NK-92 treated with Interleukin-12 subunit alpha and Interleukin-12 subunit beta, amount 100 ng/mL, for 24 hours (cell line): ENCODE measurements around the gene ZEB1.
"Not testable (repeated sequence)": the region's sequence is repeated elsewhere in the genome, so short reads cannot be mapped to it uniquely, and the experiment has no call there.

ENCODE experiments used
- DNase-seq: peaks from one replicate; lab custom pipeline; 2025; lab: John Stamatoyannopoulos, UW

ZEB1 gene

GRCh38 chr10:31422634-31423033 is 103.6 kb downstream of the ZEB1 start:
- DNase-seq: no peak

GRCh38 chr10:31424473-31424872 is 105.5 kb downstream of the ZEB1 start:
- no peak for DNase-seq

GRCh38 chr10:31426401-31426800 is 107.4 kb downstream of the ZEB1 start:
- no peak for DNase-seq

GRCh38 chr10:31427334-31427733 is 108.3 kb downstream of the ZEB1 start:
- not testable (repeated sequence) for DNase-seq

GRCh38 chr10:31428499-31428898 is 109.5 kb downstream of the ZEB1 start:
- DNase-seq: not testable (repeated sequence)

GRCh38 chr10:31431021-31431420 is 112.0 kb downstream of the ZEB1 start:
- DNase-seq: no peak

- DNase-seq: no peak
Observed at GRCh38 chr10:31437959-31438358, 118.9 kb downstream of the ZEB1 start.

GRCh38 chr10:31451766-31452165 is 132.8 kb downstream of the ZEB1 start:
- no peak for DNase-seq

GRCh38 chr10:31456468-31456867 is 137.5 kb downstream of the ZEB1 start:
- DNase-seq: no peak

- DNase-seq: no peak
Observed at GRCh38 chr10:31457858-31458257, 138.8 kb downstream of the ZEB1 start.

- DNase-seq: no peak
Observed at GRCh38 chr10:31458974-31459373, 140.0 kb downstream of the ZEB1 start.

- DNase-seq: no peak
Observed at GRCh38 chr10:31460242-31460641, 141.2 kb downstream of the ZEB1 start.

- no peak for DNase-seq
Observed at GRCh38 chr10:31464552-31464951, 145.5 kb downstream of the ZEB1 start.

- DNase-seq: no peak
Observed at GRCh38 chr10:31466313-31466712, 147.3 kb downstream of the ZEB1 start.

GRCh38 chr10:31467791-31468535 is 148.9 kb downstream of the ZEB1 start:
- no peak for DNase-seq

- DNase-seq: no peak
Observed at GRCh38 chr10:31468536-31468859, 149.5 kb downstream of the ZEB1 start.

GRCh38 chr10:31475519-31475918 is 156.5 kb downstream of the ZEB1 start:
- DNase-seq: no peak

- no peak for DNase-seq
Observed at GRCh38 chr10:31476088-31476487, 157.1 kb downstream of the ZEB1 start.

GRCh38 chr10:31477584-31477983 is 158.6 kb downstream of the ZEB1 start:
- DNase-seq: no peak

- DNase-seq: no peak
Observed at GRCh38 chr10:31479752-31480151, 160.7 kb downstream of the ZEB1 start.

- DNase-seq: no peak
Observed at GRCh38 chr10:31483546-31483945, 164.5 kb downstream of the ZEB1 start.

GRCh38 chr10:31484431-31485135 is 165.6 kb downstream of the ZEB1 start:
- DNase-seq: no peak

GRCh38 chr10:31490858-31491504 is 172.0 kb downstream of the ZEB1 start:
- no peak for DNase-seq
